ENCODE measurements around the gene ADAM17.

Gene ADAM17

GRCh38 chr2:9461079-9461478 is 94.6 kb downstream of the ADAM17 start:
- H3K4me1 ChIP-seq (ENCODE audit: control insufficient read depth, low read length): no peaks in the 10 kb centered on the region
- no peak overlapping the region for H3K4me3 ChIP-seq (ENCODE audit: low read length)
- no peaks in the 10 kb centered on the region for H3K79me2 ChIP-seq (ENCODE audit: control insufficient read depth, low read length)
- H3F3A ChIP-seq (ENCODE audit: control insufficient read depth, insufficient read depth): no peaks in the 10 kb centered on the region
- peaks cover 71% of the 10 kb centered on the region for H3K36me3 ChIP-seq (ENCODE audit: control insufficient read depth, low read length)
- no peaks in the 10 kb centered on the region for H3K9me2 ChIP-seq (replicated peaks; ENCODE audit: control insufficient read depth, low read length)
- TF ChIP-seq CTCF (IDR thresholded peaks at IDR 0.05; ENCODE audit: low read depth, low read length, poor library complexity, severe bottlenecking): no peak
- no peak for TF ChIP-seq EZH2phosphoT487 (IDR thresholded peaks at IDR 0.05; ENCODE audit: borderline replicate concordance, low read length)
- no peaks in the 10 kb centered on the region for H3K9me3 ChIP-seq (ENCODE audit: control insufficient read depth, insufficient read depth, low read length)
- H3K27ac ChIP-seq (ENCODE audit: low read depth, low read length): no peak overlapping the region
- H3K4me2 ChIP-seq (ENCODE audit: low read length): no peak overlapping the region
- H4K20me1 ChIP-seq (ENCODE audit: control insufficient read depth, insufficient read depth, low read depth, low read length): no peaks in the 10 kb centered on the region
- no peaks in the 10 kb centered on the region for H3K27me3 ChIP-seq (ENCODE audit: control insufficient read depth, low read length)

- Histone ChIP-seq H3F3A (ENCODE audit: control insufficient read depth, insufficient read depth) (no peaks in the 10 kb centered on the region), H3K4me2 (ENCODE audit: low read length) (no peak overlapping the region), H3K4me1 (ENCODE audit: control insufficient read depth, low read length) (no peaks in the 10 kb centered on the region), H3K4me3 (ENCODE audit: low read length) (no peak overlapping the region), H4K20me1 (ENCODE audit: control insufficient read depth, insufficient read depth, low read depth, low read length) (no peaks in the 10 kb centered on the region), H3K9me2 (replicated peaks; ENCODE audit: control insufficient read depth, low read length) (no peaks in the 10 kb centered on the region), H3K36me3 (ENCODE audit: control insufficient read depth, low read length) (peaks cover 69% of the 10 kb centered on the region), H3K27me3 (ENCODE audit: control insufficient read depth, low read length) (no peaks in the 10 kb centered on the region), H3K27ac (ENCODE audit: low read depth, low read length) (no peak overlapping the region), H3K9me3 (ENCODE audit: control insufficient read depth, insufficient read depth, low read length) (no peaks in the 10 kb centered on the region), H3K79me2 (ENCODE audit: control insufficient read depth, low read length) (no peaks in the 10 kb centered on the region)
- no peak for TF ChIP-seq CTCF (IDR thresholded peaks at IDR 0.05; ENCODE audit: low read depth, low read length, poor library complexity, severe bottlenecking)
- TF ChIP-seq EZH2phosphoT487 (IDR thresholded peaks at IDR 0.05; ENCODE audit: borderline replicate concordance, low read length): no peak
Measured at GRCh38 chr2:9460441-9461017, 95.1 kb downstream of the ADAM17 start.

- TF ChIP-seq EZH2phosphoT487 (IDR thresholded peaks at IDR 0.05; ENCODE audit: borderline replicate concordance, low read length): no peak
- TF ChIP-seq CTCF (IDR thresholded peaks at IDR 0.05; ENCODE audit: low read depth, low read length, poor library complexity, severe bottlenecking): no peak
- H3K9me2 ChIP-seq (replicated peaks; ENCODE audit: control insufficient read depth, low read length): no peaks in the 10 kb centered on the region
- H3K79me2 ChIP-seq (ENCODE audit: control insufficient read depth, low read length): no peaks in the 10 kb centered on the region
- H3K4me1 ChIP-seq (ENCODE audit: control insufficient read depth, low read length): no peaks in the 10 kb centered on the region
- H4K20me1 ChIP-seq (ENCODE audit: control insufficient read depth, insufficient read depth, low read depth, low read length): no peaks in the 10 kb centered on the region
- no peaks in the 10 kb centered on the region for H3F3A ChIP-seq (ENCODE audit: control insufficient read depth, insufficient read depth)
- no peak overlapping the region for H3K4me3 ChIP-seq (ENCODE audit: low read length)
- peaks cover 70% of the 10 kb centered on the region for H3K36me3 ChIP-seq (ENCODE audit: control insufficient read depth, low read length)
- no peaks in the 10 kb centered on the region for H3K27me3 ChIP-seq (ENCODE audit: control insufficient read depth, low read length)
- H3K4me2 ChIP-seq (ENCODE audit: low read length): no peak overlapping the region
- H3K9me3 ChIP-seq (ENCODE audit: control insufficient read depth, insufficient read depth, low read length): no peaks in the 10 kb centered on the region
- H3K27ac ChIP-seq (ENCODE audit: low read depth, low read length): no peak overlapping the region
Measured at GRCh38 chr2:9451231-9451630, 104.4 kb downstream of the ADAM17 start.

Measured in DOHH2 (cell line).